Right atrium auricular region (tissue), 2 donors: ENCODE measurements around the gene LDLRAP1. TPM values are rescaled to one million over a fixed set of nuclear protein-coding genes. Genes with fewer than 3 reads are reported as not detected.

Experiments
- DNase-seq: peaks from one replicate; pipeline ENCODE4 v3.0.0-alpha.2; 2019; ENCODE audit warnings: low spot score
- H3K27ac ChIP-seq, 2 donors: fragments of 200-600 bp; sonication (generic); 1 replicate in 1 of 2; 2 replicates in 1 of 2; pipeline ENCODE4 v1.5.1; 2016 to 2019
- H3K27me3 ChIP-seq, 2 donors: fragments of 200-600 bp; sonication (generic); one replicate each; pipeline versions ENCODE4 v1.5.1 to v1.6.0; 2017 to 2019
- H3K36me3 ChIP-seq: fragments of 200-600 bp; sonication (generic); one replicate; pipeline ENCODE4 v1.5.1; 2016
- H3K4me1 ChIP-seq, 2 donors: fragments of 200-600 bp; sonication (generic); one replicate each; pipeline versions ENCODE4 v1.5.1 to v1.6.0; 2017 to 2019
- H3K4me3 ChIP-seq, 2 donors: fragments of 200-600 bp; sonication (generic); 1 replicate in 1 of 2; 2 replicates in 1 of 2; pipeline ENCODE4 v1.5.1; 2017 to 2019; ENCODE audit warnings: mild to moderate bottlenecking in 1 of 2, moderate library complexity in 1 of 2
- H3K9me3 ChIP-seq, 2 donors: fragments of 200-600 bp; sonication (generic); one replicate each; pipeline ENCODE4 v1.5.1; 2019
- CTCF ChIP-seq, 2 donors: fragments of 200-600 bp; sonication (generic); IDR thresholded peaks; one replicate each; pipeline ENCODE4 v1.5.1; 2019; ENCODE audit warnings: antibody characterized with exemption in 2 of 2
- total RNA-seq, 2 donors: library from RNA; depleted of rRNA; stranded (reverse); fragments of >200 nt; gene quantifications; one replicate each; pipeline ENCODE4 v1.1.0, GENCODE V29; 2016

LDLRAP1 gene
- total RNA-seq, 2 donors from 2014 or later, result 8.9 to 10.1 TPM

- DNase-seq, result no peak
- no peak for TF ChIP-seq CTCF (IDR thresholded peaks at IDR 0.05)
- no peaks in the 10 kb centered on the region for H3K27me3 ChIP-seq
- H3K4me3 ChIP-seq, result peak overlapping the region; percentile 72 to 81
- peak overlapping the region; percentile 76 to 80 for H3K27ac ChIP-seq
- peaks cover 0 to 37% of the 10 kb centered on the region in 2 donors for H3K4me1 ChIP-seq
- no peaks in the 10 kb centered on the region for H3K9me3 ChIP-seq
- no peaks in the 10 kb centered on the region for H3K36me3 ChIP-seq
Observed at GRCh38 chr1:25544243-25544764, 898 bp downstream of the LDLRAP1 start.

DNA sequence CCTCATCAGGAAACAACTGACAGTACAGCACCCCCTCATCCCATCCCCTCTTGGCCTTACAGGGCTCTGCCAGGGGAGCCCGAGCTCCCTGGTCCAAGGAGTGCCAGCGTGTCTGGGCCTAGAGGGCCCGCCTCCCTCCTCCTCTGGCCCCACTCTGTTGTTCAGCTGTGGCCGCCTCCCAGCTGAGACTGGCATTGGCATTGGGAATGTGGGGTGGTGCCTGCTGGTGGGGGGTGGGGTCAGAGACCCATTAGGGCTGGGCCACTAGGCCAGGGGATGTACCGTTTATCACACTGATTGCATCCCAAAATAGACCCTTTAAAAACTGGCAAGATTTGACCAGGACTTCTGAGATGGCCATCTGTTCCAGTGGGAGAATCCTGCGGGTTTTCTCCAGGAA, 1.4 kb downstream of the LDLRAP1 start:
- Histone ChIP-seq H3K27ac (peak overlapping the region; percentile 76 to 80), H3K4me3 (peak overlapping the region in 1 of 2 donors; percentile 81), H3K9me3 (no peaks in the 10 kb centered on the region), H3K27me3 (no peaks in the 10 kb centered on the region), H3K36me3 (no peaks in the 10 kb centered on the region), H3K4me1 (peaks cover 0 to 42% of the 10 kb centered on the region in 2 donors)
- no peak for DNase-seq
- no peak for TF ChIP-seq CTCF (IDR thresholded peaks at IDR 0.05)

DNA sequence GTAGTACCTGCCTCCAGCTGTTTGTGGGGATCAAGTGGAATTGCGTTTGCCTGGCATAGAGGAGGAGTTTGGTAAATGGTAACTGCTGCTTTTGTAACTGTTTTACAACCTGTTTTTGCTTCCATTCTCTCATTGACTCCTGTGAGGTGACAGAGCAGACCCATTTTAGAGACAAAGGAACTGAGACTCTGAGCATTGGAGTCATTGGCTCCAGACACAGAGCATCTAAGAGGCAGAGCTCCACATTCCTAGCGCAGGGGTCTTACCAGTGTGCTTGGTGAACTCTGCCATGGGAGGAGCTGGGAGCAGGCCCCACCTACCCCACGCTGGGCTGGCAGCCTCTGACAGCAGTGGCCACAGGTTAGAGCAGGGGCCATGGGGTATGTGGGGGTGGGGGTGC, 2.4 kb downstream of the LDLRAP1 start:
- Histone ChIP-seq H3K4me3 (no peak overlapping the region), H3K27ac (no peak overlapping the region), H3K27me3 (no peaks in the 10 kb centered on the region), H3K9me3 (no peaks in the 10 kb centered on the region), H3K36me3 (no peaks in the 10 kb centered on the region), H3K4me1 (peaks cover 0 to 51% of the 10 kb centered on the region in 2 donors)
- no peak for TF ChIP-seq CTCF (IDR thresholded peaks at IDR 0.05)
- DNase-seq, result no peak

DNA sequence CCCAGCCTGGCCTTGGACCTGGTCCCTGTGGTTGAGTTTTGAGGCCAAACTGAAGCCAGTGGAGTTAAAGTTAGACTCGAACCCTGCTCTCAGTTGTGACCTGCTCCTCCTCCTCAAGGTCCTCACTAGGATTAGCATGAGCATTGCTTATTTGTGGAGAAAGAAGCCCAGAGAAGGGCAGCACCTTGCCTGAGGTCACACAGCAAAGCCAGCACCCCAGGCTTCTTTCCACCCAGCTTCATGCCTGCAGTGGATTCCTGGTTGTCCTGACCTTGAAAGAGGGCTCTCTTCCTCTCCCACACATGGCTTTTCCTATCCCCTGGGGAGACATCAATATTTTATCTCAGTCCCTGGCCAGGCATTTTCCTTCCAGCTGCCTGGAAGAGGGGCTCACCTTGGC, 2.8 kb downstream of the LDLRAP1 start:
- no peak for DNase-seq
- H3K4me3 ChIP-seq, result no peak overlapping the region
- peaks cover 0 to 56% of the 10 kb centered on the region in 2 donors for H3K4me1 ChIP-seq
- no peaks in the 10 kb centered on the region for H3K36me3 ChIP-seq
- H3K27ac ChIP-seq, result no peak overlapping the region
- H3K9me3 ChIP-seq, result no peaks in the 10 kb centered on the region
- no peaks in the 10 kb centered on the region for H3K27me3 ChIP-seq
- TF ChIP-seq CTCF (IDR thresholded peaks at IDR 0.05), result no peak

DNA sequence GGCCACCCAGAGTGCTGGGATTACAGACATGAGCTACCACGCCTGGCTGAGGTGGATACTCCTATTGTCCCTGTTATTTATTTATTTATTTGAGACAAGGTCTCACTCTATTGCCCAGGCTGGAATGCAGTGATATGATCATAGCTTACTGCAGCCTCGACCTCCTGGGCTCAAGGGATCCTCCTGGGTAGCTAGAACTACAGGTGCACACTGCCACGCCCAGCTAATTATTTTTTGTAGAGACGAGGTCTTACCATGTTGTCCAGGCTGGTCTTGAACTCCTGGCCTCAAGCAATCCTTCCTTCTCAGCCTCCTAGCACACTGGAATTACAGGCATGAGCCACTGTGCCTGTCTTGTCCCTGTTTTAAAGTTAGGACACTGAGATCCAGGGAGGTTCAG, 5.2 kb downstream of the LDLRAP1 start:
- no peaks in the 10 kb centered on the region for H3K27me3 ChIP-seq
- H3K9me3 ChIP-seq, result no peaks in the 10 kb centered on the region
- DNase-seq, result no peak
- H3K4me1 ChIP-seq, result peaks cover 0 to 63% of the 10 kb centered on the region in 2 donors
- H3K4me3 ChIP-seq, result no peak overlapping the region
- TF ChIP-seq CTCF (IDR thresholded peaks at IDR 0.05), result no peak
- H3K27ac ChIP-seq, result peak overlapping the region in 1 of 2 donors; percentile 2
- H3K36me3 ChIP-seq, result no peaks in the 10 kb centered on the region
